Hepatocyte (in vitro differentiated cells): Measurements from ENCODE around the gene FZR1.

Experiments
- CTCF ChIP-seq: fragments of 200-600 bp; sonication (generic); IDR thresholded peaks from 2 replicates; pipeline ENCODE4 v1.5.1; 2016; ENCODE audit warnings: antibody characterized with exemption, mild to moderate bottlenecking; ENCODE audit not compliant: poor library complexity
- EZH2 ChIP-seq: fragments of 200-600 bp; sonication (generic); IDR thresholded peaks from 2 replicates; pipeline ENCODE4 v1.6.1; 2016; ENCODE audit warnings: antibody characterized with exemption, mild to moderate bottlenecking, borderline replicate concordance
- EZH2phosphoT487 ChIP-seq: fragments of 200-600 bp; sonication (generic); IDR thresholded peaks from one replicate; pipeline ENCODE4 v1.6.1; 2018; ENCODE audit warnings: antibody characterized with exemption, mild to moderate bottlenecking, low read depth, moderate library complexity; ENCODE audit not compliant: unreplicated experiment, severe bottlenecking

GRCh38 chr19:3544058-3544376 is 37.9 kb downstream of the FZR1 start:
- TF ChIP-seq CTCF (no peak), EZH2 (no peak), EZH2phosphoT487 (no peak)
